ENCODE results near the gene EHD4.

EHD4 gene

DNA sequence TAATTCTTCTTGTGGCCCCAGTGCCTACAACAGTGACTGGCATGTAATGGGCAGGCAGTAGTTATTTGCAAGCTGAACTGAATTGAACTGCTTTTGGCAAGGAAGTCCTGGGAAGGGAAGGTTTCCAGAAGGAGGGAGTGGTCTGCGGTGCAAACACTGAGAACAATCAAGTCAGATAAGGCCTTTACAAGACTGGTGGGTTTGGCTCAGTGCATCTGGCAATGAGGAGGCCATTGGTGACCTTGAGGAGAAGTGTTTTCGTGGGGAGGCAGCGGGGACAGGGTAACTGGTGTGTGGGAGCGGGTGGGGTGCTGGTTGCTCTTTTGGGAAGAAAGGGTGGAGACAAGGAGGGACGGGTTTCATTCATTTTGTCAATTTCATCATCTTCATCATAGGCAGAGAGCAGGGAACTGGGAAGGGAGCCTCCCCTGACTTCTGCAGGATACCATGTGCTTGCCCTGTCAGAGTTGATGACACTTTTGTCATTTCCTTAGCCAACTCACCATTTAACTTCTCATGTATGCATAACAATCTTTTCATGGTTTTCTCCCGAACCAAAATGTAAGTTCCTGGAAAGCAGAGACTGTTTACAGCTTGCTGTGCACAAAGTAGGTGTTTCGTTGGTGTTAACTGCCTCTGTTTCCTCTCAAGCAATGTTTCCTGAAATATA, 8.4 kb upstream of the EHD4 start:
- no peak for DNase-seq (ENCODE audit: low read depth)

GRCh38 chr15:41979493-41980266, 7.3 kb upstream of the EHD4 start:
- DNase-seq (ENCODE audit: low read depth): no peak

DNA sequence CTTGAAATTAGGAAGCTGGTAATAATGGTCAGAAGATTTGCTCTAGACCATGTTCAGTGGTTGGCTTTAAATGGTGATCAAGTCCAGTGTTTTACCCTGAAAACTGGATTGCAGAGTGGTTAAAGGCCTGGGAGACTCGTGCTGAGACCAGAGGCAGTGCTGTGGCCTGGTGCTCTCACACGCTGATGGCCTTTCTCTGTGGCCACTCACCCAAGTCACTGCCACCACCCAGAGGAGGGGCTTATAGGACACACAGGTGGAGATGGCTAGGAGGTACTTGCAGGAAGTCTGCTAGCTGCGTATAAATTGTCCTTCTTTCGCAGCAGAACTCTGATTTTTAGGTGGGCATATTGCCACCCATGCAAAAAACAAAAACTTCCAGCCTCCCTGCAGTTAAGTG, 6.2 kb upstream of the EHD4 start:
- DNase-seq (ENCODE audit: low read depth): no peak

- DNase-seq (ENCODE audit: low read depth): no peak
These were observed 5.5 kb upstream of the EHD4 start for GRCh38 chr15:41977757-41978383.

GRCh38 chr15:41975669-41976068, 3.3 kb upstream of the EHD4 start:
- DNase-seq (ENCODE audit: low read depth): no peak

DNA sequence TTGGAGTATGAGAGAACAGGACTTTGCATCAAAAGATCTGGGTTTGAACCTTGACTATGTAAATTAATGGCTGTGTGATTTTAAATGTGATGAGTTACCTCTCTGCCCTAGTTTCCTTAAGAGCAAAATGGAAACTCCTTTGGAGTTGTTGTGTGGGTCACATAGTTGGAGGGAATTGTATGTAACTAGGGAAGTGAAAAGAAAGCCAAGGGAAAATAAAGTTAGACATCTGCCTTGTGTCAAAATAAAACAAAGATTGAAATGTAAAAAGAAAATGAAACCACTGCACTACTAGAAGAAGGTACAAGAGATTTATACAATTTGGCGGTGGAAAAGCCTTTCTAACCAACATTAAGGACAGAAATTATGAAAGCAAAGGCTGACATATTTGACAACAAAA, 1.7 kb upstream of the EHD4 start:
- no peak for DNase-seq (ENCODE audit: low read depth)

- no peak for DNase-seq (ENCODE audit: low read depth)
These were observed 483 bp downstream of the EHD4 start for GRCh38 chr15:41971895-41972252.

DNA sequence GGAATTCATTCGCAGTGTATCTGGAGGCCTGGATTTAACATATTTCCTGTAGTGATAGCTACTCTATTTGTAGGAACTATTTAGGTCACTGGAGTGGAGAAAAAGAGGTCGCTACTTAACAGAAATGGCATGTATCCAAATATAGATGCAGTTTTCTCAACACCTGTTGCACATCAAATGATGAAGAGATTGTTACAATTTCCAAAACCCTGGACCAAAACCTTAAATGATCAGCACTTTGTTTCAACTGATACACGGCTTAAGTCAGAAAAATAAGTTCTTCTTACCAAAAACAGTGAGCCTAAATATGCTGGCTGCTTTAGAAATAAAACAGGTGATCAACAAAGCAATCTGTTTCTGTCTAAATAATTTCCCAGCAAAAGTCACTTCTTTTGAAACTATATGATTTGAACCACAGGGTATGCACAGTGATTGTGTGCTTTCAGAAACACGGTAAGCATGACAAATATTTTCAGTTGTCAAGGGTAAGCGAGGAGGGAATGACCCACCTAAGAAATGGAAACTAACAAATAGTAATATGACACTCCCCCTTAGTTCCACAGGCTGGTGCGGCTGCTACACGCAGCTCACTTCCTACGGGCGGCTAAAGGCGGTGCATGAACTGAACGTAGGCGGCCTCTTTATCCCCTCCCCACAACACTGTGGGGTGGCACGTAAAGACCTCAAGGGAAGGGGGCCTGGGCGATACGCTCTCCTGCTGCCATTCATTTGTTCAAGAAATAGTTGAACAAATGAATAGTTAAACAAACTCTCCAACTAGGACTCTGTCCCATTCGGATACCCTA, 1.1 kb downstream of the EHD4 start:
- DNase-seq (ENCODE audit: low read depth): peak; percentile 69

GRCh38 chr15:41970456-41970855, 1.9 kb downstream of the EHD4 start:
- no peak for DNase-seq (ENCODE audit: low read depth)

DNA sequence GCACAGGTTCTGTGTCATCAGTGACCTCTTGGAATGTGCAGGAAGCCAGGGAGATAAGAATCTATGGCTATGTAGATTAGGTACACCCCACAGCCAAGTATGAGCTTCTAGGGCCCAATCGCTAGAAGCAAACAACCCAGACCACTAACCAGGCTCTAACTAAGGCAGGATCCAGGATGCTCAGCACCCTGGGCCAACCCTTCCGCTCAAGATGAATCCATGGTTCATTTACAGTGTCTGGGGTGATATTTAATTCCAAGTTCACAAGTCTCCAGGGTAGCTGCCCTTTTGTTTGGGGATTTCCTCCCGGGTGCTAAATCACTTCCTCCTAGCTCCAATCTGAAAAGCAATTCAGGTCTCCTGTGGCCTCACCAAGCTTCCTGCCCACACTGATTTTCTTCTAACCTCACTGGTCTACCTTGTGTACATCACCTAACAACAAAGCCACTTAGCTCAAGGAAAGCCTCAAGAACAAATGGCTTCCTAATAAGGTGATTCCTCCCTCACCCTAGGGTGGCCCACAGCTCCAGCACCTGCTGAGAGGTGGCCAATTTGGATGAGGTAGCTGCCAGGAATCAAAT, 2.4 kb downstream of the EHD4 start:
- DNase-seq (ENCODE audit: low read depth): no peak

DNA sequence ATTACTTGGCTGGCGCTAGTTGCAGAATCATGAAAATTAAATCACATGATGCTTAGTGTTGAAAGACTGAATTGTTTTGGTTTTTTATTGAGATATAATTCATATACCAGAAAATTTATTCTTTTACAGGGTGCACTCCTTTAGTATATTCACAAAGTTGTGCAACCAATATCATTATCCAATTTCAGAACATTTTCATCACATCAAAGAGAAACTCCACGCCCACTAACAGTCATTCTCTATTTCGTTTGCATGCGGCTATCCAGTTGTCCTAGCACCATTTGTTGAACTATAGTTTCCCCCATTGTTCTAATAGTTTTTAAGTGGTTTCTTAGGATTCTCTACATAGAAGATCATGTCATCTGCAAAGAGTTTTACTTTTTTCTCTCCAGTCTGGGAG, 3.7 kb downstream of the EHD4 start:
- no peak for DNase-seq (ENCODE audit: low read depth)

- no peak for DNase-seq (ENCODE audit: low read depth)
These were observed 4.7 kb downstream of the EHD4 start for GRCh38 chr15:41967506-41968206.

DNA sequence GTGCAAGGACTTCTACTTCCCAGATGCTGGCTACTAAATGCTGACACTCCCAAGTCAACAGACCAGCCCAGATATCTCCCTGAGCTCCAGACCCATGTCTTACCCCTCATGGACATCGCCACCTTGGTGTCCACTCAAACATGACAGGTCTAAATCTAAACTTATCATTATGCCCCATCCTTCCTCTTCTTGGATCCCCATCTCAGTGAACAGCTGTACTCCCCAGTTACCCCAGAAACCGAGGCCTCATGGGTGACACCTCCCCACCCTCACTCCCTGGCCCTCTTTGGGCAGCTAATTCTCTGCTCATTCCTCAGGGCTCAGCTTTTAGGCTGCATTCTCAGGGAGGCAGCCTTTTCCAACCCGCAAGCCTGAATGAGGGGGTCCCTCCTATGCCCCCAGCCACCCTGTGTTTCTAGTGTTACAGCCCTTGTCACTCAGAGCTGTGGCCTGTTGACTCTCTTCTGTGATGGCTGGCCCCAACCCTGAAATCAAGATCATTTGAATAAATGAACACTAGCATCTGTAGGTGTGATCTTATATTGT, 5.4 kb downstream of the EHD4 start:
- DNase-seq (ENCODE audit: low read depth): no peak

GRCh38 chr15:41966414-41966812, 5.9 kb downstream of the EHD4 start:
- no peak for DNase-seq (ENCODE audit: low read depth)

GRCh38 chr15:41965441-41966413, 6.6 kb downstream of the EHD4 start:
- no peak for DNase-seq (ENCODE audit: low read depth)

- DNase-seq (ENCODE audit: low read depth): no peak
These were observed 10.7 kb downstream of the EHD4 start for GRCh38 chr15:41961595-41962202.

DNA sequence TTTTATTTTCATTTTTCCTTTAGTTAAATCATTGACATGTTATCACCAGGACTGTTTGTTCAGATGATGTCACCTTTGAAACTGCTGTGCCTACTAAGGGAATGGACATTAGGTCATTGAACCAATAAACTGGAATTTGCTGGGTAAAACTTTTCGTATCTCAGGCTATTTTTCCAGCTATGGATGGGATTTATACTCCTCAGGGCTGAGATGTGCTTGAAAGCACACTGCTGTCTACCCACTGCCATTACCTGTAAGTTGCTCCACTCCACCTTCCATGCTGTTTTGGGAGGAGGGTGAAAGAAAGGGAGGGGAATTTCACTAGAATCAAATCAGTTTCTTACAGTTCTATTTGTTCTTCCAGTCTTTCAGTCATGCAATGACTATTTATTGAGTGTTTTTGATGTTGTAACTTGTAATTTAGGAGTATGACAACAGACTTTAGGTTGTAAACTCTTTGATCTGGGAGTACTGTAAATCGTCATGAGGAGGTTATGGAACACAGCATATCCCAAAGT, 11.3 kb downstream of the EHD4 start:
- DNase-seq (ENCODE audit: low read depth): no peak

DNA sequence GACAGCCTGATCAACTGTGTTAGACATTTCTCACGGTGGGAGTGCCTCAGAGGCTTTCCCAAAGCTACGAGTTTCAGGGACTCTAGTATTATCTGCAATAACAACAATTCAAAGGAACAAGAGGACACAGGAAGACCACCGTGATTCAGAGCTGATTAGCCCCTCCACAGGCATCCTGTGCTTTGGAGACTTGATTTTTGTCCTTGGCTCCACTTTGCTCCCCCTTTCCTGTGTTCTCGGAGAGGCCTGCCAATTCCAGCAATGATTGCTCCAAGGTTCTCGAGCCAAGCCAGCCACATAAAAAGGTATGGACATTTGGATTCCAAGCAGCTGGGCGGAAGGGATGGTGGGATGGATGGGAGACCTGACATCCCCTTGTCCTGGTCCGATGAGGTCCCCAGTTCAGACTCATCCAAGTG, 14.3 kb downstream of the EHD4 start:
- no peak for DNase-seq (ENCODE audit: low read depth)
